Fibroblast of lung (primary cell): ENCODE measurements around the gene ADGRB3. TPM values are rescaled to one million over a fixed set of nuclear protein-coding genes. Genes with fewer than 3 reads are reported as not detected.
"Not testable (repeated sequence)": the region's sequence is repeated elsewhere in the genome, so short reads cannot be mapped to it uniquely, and the experiment has no call there.

Source experiments
- DNase-seq, 2 donors: peaks; one replicate each; pipeline versions ENCODE4 v3.0.0 to v3.0.0-alpha.2; 2010; ENCODE audit warnings: low read depth in 2 of 2
- H2AFZ ChIP-seq: 2 replicates; pipeline ENCODE4 v1.5.1; 2012; ENCODE audit warnings: low read length, control low read depth, inconsistent platforms
- H3K27ac ChIP-seq: 2 replicates; pipeline ENCODE4 v1.5.1; 2011; ENCODE audit warnings: low read length, control low read depth; ENCODE audit not compliant: insufficient read depth
- H3K27me3 ChIP-seq: 2 replicates; pipeline ENCODE4 v1.5.1; 2011; ENCODE audit warnings: mild to moderate bottlenecking, low read length; ENCODE audit not compliant: control insufficient read depth, insufficient read depth
- H3K36me3 ChIP-seq: 2 replicates; pipeline ENCODE4 v1.5.1; 2011; ENCODE audit warnings: low read length; ENCODE audit not compliant: control insufficient read depth, insufficient read depth
- H3K4me1 ChIP-seq: 2 replicates; pipeline ENCODE4 v1.5.1; 2011; ENCODE audit warnings: low read length; ENCODE audit not compliant: control insufficient read depth, insufficient read depth; ENCODE audit errors: extremely low read depth
- H3K4me2 ChIP-seq: 2 replicates; pipeline ENCODE4 v1.5.1; 2011; ENCODE audit warnings: low read length, control low read depth; ENCODE audit not compliant: insufficient read depth; ENCODE audit errors: extremely low read depth
- H3K4me3 ChIP-seq, 4 experiments: fragments of 200-600 bp in 1 of 4; sonication (generic) in 1 of 4; replicated peaks in 1 of 4; 2 replicates each; pipeline ENCODE4 v1.5.1; 2011 to 2016; ENCODE audit warnings: low read length in 4 of 4, low read depth in 3 of 4, mild to moderate bottlenecking in 3 of 4, control low read depth in 2 of 4, inconsistent platforms in 1 of 4, mixed read lengths in 1 of 4; ENCODE audit not compliant: insufficient read depth in 1 of 4; ENCODE audit errors: control extremely low read depth in 1 of 4
- H3K79me2 ChIP-seq: 2 replicates; pipeline ENCODE4 v1.5.1; 2012; ENCODE audit warnings: mild to moderate bottlenecking, low read length, inconsistent platforms; ENCODE audit not compliant: control insufficient read depth, insufficient read depth
- H3K9ac ChIP-seq: 2 replicates; pipeline ENCODE4 v1.5.1; 2011; ENCODE audit warnings: mild to moderate bottlenecking, low read length, control low read depth; ENCODE audit not compliant: insufficient read depth
- H3K9me3 ChIP-seq: 2 replicates; pipeline ENCODE4 v1.5.1; 2012; ENCODE audit warnings: low read depth, low read length; ENCODE audit not compliant: control insufficient read depth, insufficient read depth
- H4K20me1 ChIP-seq: 2 replicates; pipeline ENCODE4 v1.5.1; 2011; ENCODE audit warnings: low read length; ENCODE audit not compliant: control insufficient read depth, insufficient read depth; ENCODE audit errors: extremely low read depth
- EZH2 ChIP-seq: IDR thresholded peaks from 2 replicates; pipeline ENCODE4 v1.5.1; 2012; ENCODE audit warnings: low read length, control low read depth, mild to moderate bottlenecking; ENCODE audit errors: missing control alignments
- polyA plus RNA-seq, 2 donors: library from polyadenylated mRNA; depleted of rRNA in 1 of 2; stranded (reverse) in 1 of 2; unstranded in 1 of 2; fragments of >200 nt; gene quantifications; 2 replicates each; pipeline ENCODE4 v1.2.1, GENCODE V29; 2011 to 2012; ENCODE audit warnings: missing spikeins in 1 of 2
- total RNA-seq: library from RNA; depleted of rRNA; stranded (reverse); fragments of >200 nt; gene quantifications from 2 replicates; pipeline ENCODE4 v1.2.1, GENCODE V29; 2014
- TF ChIP-seq, protein P1 (sequence below), 2 donors: IDR thresholded peaks in 1 of 2; conservative IDR thresholded peaks in 1 of 2; 1 replicate in 1 of 2; 2 replicates in 1 of 2; pipeline ENCODE4 v1.5.1; 2011 to 2012; ENCODE audit warnings: low read length in 2 of 2, control low read depth in 1 of 2, inconsistent platforms in 1 of 2, low read depth in 1 of 2, mild to moderate bottlenecking in 1 of 2

The ADGRB3 gene
- total and polyA plus RNA-seq, 2 donors (not counting 1 experiment from before 2014, with no cell fraction given), result 0.33 TPM; not detected in 1

- Histone ChIP-seq H3K79me2 (no peaks in the 10 kb centered on the region), H3K27ac (no peak overlapping the region), H3K27me3 (no peaks in the 10 kb centered on the region), H3K9me3 (no peaks in the 10 kb centered on the region), H4K20me1 (no peaks in the 10 kb centered on the region), H3K9ac (no peak overlapping the region), H3K4me1 (no peaks in the 10 kb centered on the region), H3K4me2 (no peak overlapping the region), H2AFZ (no peak overlapping the region), H3K36me3 (no peaks in the 10 kb centered on the region), H3K4me3 (no peak overlapping the region)
- TF ChIP-seq, protein P1, sequence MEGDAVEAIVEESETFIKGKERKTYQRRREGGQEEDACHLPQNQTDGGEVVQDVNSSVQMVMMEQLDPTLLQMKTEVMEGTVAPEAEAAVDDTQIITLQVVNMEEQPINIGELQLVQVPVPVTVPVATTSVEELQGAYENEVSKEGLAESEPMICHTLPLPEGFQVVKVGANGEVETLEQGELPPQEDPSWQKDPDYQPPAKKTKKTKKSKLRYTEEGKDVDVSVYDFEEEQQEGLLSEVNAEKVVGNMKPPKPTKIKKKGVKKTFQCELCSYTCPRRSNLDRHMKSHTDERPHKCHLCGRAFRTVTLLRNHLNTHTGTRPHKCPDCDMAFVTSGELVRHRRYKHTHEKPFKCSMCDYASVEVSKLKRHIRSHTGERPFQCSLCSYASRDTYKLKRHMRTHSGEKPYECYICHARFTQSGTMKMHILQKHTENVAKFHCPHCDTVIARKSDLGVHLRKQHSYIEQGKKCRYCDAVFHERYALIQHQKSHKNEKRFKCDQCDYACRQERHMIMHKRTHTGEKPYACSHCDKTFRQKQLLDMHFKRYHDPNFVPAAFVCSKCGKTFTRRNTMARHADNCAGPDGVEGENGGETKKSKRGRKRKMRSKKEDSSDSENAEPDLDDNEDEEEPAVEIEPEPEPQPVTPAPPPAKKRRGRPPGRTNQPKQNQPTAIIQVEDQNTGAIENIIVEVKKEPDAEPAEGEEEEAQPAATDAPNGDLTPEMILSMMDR (conservative IDR thresholded peaks at IDR 0.05 in 1 of 2, IDR thresholded peaks at IDR 0.05 in 1 of 2; ENCODE audit: low read depth in 1 of 2, low read length in 2 of 2), result no peak
- TF ChIP-seq EZH2, result no peak
- no peak for DNase-seq
Measured at GRCh38 chr6:68743099-68743498, 108.0 kb downstream of the ADGRB3 start.

GRCh38 chr6:68744376-68744775, 109.3 kb downstream of the ADGRB3 start:
- not testable (repeated sequence) for H2AFZ ChIP-seq, H3K36me3 ChIP-seq, H3K4me1 ChIP-seq, H3K9ac ChIP-seq, H3K4me2 ChIP-seq, H3K27ac ChIP-seq, H3K9me3 ChIP-seq, H3K27me3 ChIP-seq, H3K79me2 ChIP-seq, H3K4me3 ChIP-seq, H4K20me1 ChIP-seq, DNase-seq

- no peak overlapping the region for H3K4me2 ChIP-seq
- H3K4me1 ChIP-seq, result no peaks in the 10 kb centered on the region
- H3K27ac ChIP-seq, result no peak overlapping the region
- H3K4me3 ChIP-seq, result no peak overlapping the region
- H2AFZ ChIP-seq, result no peak overlapping the region
- no peaks in the 10 kb centered on the region for H3K9me3 ChIP-seq
- no peak overlapping the region for H3K9ac ChIP-seq
- no peaks in the 10 kb centered on the region for H3K79me2 ChIP-seq
- H3K27me3 ChIP-seq, result no peaks in the 10 kb centered on the region
- TF ChIP-seq EZH2, result no peak
- TF ChIP-seq, protein P1 (conservative IDR thresholded peaks at IDR 0.05 in 1 of 2, IDR thresholded peaks at IDR 0.05 in 1 of 2; ENCODE audit: low read depth in 1 of 2, low read length in 2 of 2), result no peak
- H4K20me1 ChIP-seq, result no peaks in the 10 kb centered on the region
- no peaks in the 10 kb centered on the region for H3K36me3 ChIP-seq
- no peak for DNase-seq
Measured at GRCh38 chr6:68746376-68746775, 111.3 kb downstream of the ADGRB3 start.
